ENCODE data around the gene FAM107B. TPM values are rescaled to one million over a fixed set of nuclear protein-coding genes. Genes with fewer than 3 reads are reported as not detected.

Gene FAM107B
- total RNA-seq, 1 donor from 2014 or later = 50.9 TPM

- DNase-seq (ENCODE audit: extremely low spot score, unreplicated experiment) = no peak
- H3K36me3 Mint-ChIP-seq = no peaks in the 10 kb centered on the region
- H3K4me1 Mint-ChIP-seq (ENCODE audit: unreplicated experiment) = peaks cover 16% of the 10 kb centered on the region
- H3K27ac Mint-ChIP-seq = no peak overlapping the region
- H3K27me3 Mint-ChIP-seq = no peaks in the 10 kb centered on the region
- H3K4me3 Mint-ChIP-seq = no peak overlapping the region
- TF ChIP-seq CTCF (conservative IDR thresholded peaks at IDR 0.05) = no peak
- no peaks in the 10 kb centered on the region for H3K9me3 Mint-ChIP-seq
Observed at GRCh38 chr10:14612873-14613587, 161.7 kb downstream of the FAM107B start.

- H3K4me1 Mint-ChIP-seq (ENCODE audit: unreplicated experiment) = peaks cover 11% of the 10 kb centered on the region
- no peaks in the 10 kb centered on the region for H3K9me3 Mint-ChIP-seq
- no peak overlapping the region for H3K27ac Mint-ChIP-seq
- no peak for DNase-seq (ENCODE audit: extremely low spot score, unreplicated experiment)
- H3K4me3 Mint-ChIP-seq = no peak overlapping the region
- TF ChIP-seq CTCF (conservative IDR thresholded peaks at IDR 0.05) = no peak
- no peaks in the 10 kb centered on the region for H3K27me3 Mint-ChIP-seq
- no peaks in the 10 kb centered on the region for H3K36me3 Mint-ChIP-seq
Observed at GRCh38 chr10:14611968-14612693, 162.6 kb downstream of the FAM107B start.

GRCh38 chr10:14609178-14609577 is 165.5 kb downstream of the FAM107B start:
- TF ChIP-seq CTCF (conservative IDR thresholded peaks at IDR 0.05) = no peak
- Mint-ChIP-seq H3K27ac (no peak overlapping the region), H3K4me1 (ENCODE audit: unreplicated experiment) (peaks cover 8% of the 10 kb centered on the region), H3K4me3 (no peak overlapping the region), H3K27me3 (peaks cover 17% of the 10 kb centered on the region), H3K36me3 (no peaks in the 10 kb centered on the region), H3K9me3 (no peaks in the 10 kb centered on the region)
- DNase-seq (ENCODE audit: extremely low spot score, unreplicated experiment) = no peak

GRCh38 chr10:14608381-14609001 is 166.2 kb downstream of the FAM107B start:
- H3K9me3 Mint-ChIP-seq = no peaks in the 10 kb centered on the region
- no peaks in the 10 kb centered on the region for H3K36me3 Mint-ChIP-seq
- peaks cover 8% of the 10 kb centered on the region for H3K4me1 Mint-ChIP-seq (ENCODE audit: unreplicated experiment)
- no peak overlapping the region for H3K27ac Mint-ChIP-seq
- no peak for DNase-seq (ENCODE audit: extremely low spot score, unreplicated experiment)
- H3K27me3 Mint-ChIP-seq = peaks cover 17% of the 10 kb centered on the region
- no peak for TF ChIP-seq CTCF (conservative IDR thresholded peaks at IDR 0.05)
- H3K4me3 Mint-ChIP-seq = no peak overlapping the region

- H3K36me3 Mint-ChIP-seq = peaks cover 3% of the 10 kb centered on the region
- peak overlapping the region; percentile 37 for H3K4me3 Mint-ChIP-seq
- H3K27me3 Mint-ChIP-seq = peaks cover 17% of the 10 kb centered on the region
- no peak for TF ChIP-seq CTCF (conservative IDR thresholded peaks at IDR 0.05)
- H3K27ac Mint-ChIP-seq = no peak overlapping the region
- no peaks in the 10 kb centered on the region for H3K9me3 Mint-ChIP-seq
- H3K4me1 Mint-ChIP-seq (ENCODE audit: unreplicated experiment) = peaks cover 24% of the 10 kb centered on the region
- DNase-seq (ENCODE audit: extremely low spot score, unreplicated experiment) = no peak
Observed at GRCh38 chr10:14606633-14607032, 168.1 kb downstream of the FAM107B start.

All from type B pancreatic cell (in vitro differentiated cells).